IMR-90 (cell line): ENCODE results near the gene ROBO1. TPM values are rescaled to one million over a fixed set of nuclear protein-coding genes. Genes with fewer than 3 reads are reported as not detected.

ENCODE experiments used
- ATAC-seq: fragments of 200-7000 bp; cut with Tn5 transposase; 2 replicates; pipeline ENCODE4 v1.9.1; 2020; ENCODE audit warnings: low read depth, mild to moderate bottlenecking, moderate library complexity
- BruUV-seq: library from RNA; stranded (reverse); fragments of 400-500 nt; replicated peaks from 2 replicates; lab custom pipeline; 2021; lab: Mats Ljungman, UMichigan
- CTCF ChIA-PET: fragments of 300-600 bp; formaldehyde crosslinking; extraction: SDS; loops from one replicate; lab custom pipeline; 2021; ENCODE audit warnings: antibody characterized with exemption; lab: Yijun Ruan, JAX
- POLR2A ChIA-PET: fragments of 300-600 bp; sonication (Branson Sonifier 250); formaldehyde crosslinking; loops from one replicate; lab custom pipeline; 2022; ENCODE audit warnings: antibody characterized with exemption; ENCODE audit not compliant: unreplicated experiment; lab: Charles Lee
- DNase-seq: peaks from one replicate; pipeline ENCODE4 v3.0.0; 2013
- H2AFZ ChIP-seq: replicated peaks from 2 replicates; pipeline ENCODE3; 2013; ENCODE audit warnings: low read length, mild to moderate bottlenecking; ENCODE audit not compliant: poor library complexity
- H2AK5ac ChIP-seq: 2 replicates; pipeline ENCODE4 v1.6.1; 2013; ENCODE audit warnings: low read depth, low read length, inconsistent platforms
- H2AK9ac ChIP-seq: replicated peaks from 2 replicates; pipeline ENCODE3; 2013; ENCODE audit warnings: mild to moderate bottlenecking, low read depth, low read length, moderate library complexity; ENCODE audit not compliant: poor library complexity
- H2BK120ac ChIP-seq: 2 replicates; pipeline ENCODE4 v1.6.1; 2013; ENCODE audit warnings: low read depth, low read length, inconsistent platforms
- H2BK15ac ChIP-seq: 3 replicates; pipeline ENCODE4 v1.6.1; 2013; ENCODE audit warnings: low read depth, low read length, inconsistent platforms
- H2BK20ac ChIP-seq: 2 replicates; pipeline ENCODE4 v1.6.1; 2013; ENCODE audit warnings: low read depth, mild to moderate bottlenecking, inconsistent platforms, low read length, moderate library complexity
- H2BK5ac ChIP-seq: 2 replicates; pipeline ENCODE4 v1.6.1; 2013; ENCODE audit warnings: mild to moderate bottlenecking, low read depth, low read length, inconsistent platforms; ENCODE audit not compliant: poor library complexity, severe bottlenecking
- H3K14ac ChIP-seq: replicated peaks from 2 replicates; pipeline ENCODE4 v1.6.1; 2013; ENCODE audit warnings: low read depth, low read length, inconsistent platforms
- H3K18ac ChIP-seq: 2 replicates; pipeline ENCODE4 v1.6.1; 2013; ENCODE audit warnings: low read depth, low read length, control low read depth
- H3K23ac ChIP-seq: 2 replicates; pipeline ENCODE4 v1.6.1; 2013; ENCODE audit warnings: low read depth, low read length, inconsistent platforms
- H3K27ac ChIP-seq: 2 replicates; pipeline ENCODE4 v1.5.1; 2013; ENCODE audit warnings: mild to moderate bottlenecking, control low read depth, low read length; ENCODE audit not compliant: insufficient read depth
- H3K27me3 ChIP-seq: 2 replicates; pipeline ENCODE4 v1.6.1; 2013; ENCODE audit warnings: low read length; ENCODE audit not compliant: control insufficient read depth, insufficient read depth
- H3K36me3 ChIP-seq: 2 replicates; pipeline ENCODE4 v1.6.1; 2013; ENCODE audit warnings: low read length, mixed read lengths; ENCODE audit not compliant: control insufficient read depth, insufficient read depth
- H3K4ac ChIP-seq: 2 replicates; pipeline ENCODE4 v1.6.1; 2013; ENCODE audit warnings: low read depth, low read length, inconsistent platforms
- H3K4me1 ChIP-seq: 2 replicates; pipeline ENCODE4 v1.6.1; 2013; ENCODE audit warnings: low read length, mixed read lengths; ENCODE audit not compliant: control insufficient read depth, insufficient read depth
- H3K4me2 ChIP-seq: 2 replicates; pipeline ENCODE4 v1.6.1; 2013; ENCODE audit warnings: low read depth, mild to moderate bottlenecking, control low read depth, low read length, moderate library complexity
- H3K4me3 ChIP-seq: 2 replicates; pipeline ENCODE4 v1.5.1; 2013; ENCODE audit warnings: low read depth, mild to moderate bottlenecking, control low read depth, low read length, moderate library complexity; ENCODE audit not compliant: insufficient read depth
- H3K56ac ChIP-seq: 2 replicates; pipeline ENCODE4 v1.6.1; 2013; ENCODE audit warnings: low read length, inconsistent platforms; ENCODE audit not compliant: insufficient read depth; ENCODE audit errors: extremely low read depth
- H3K79me1 ChIP-seq, 2 experiments: 2 replicates each; pipeline ENCODE4 v1.6.1; 2013; ENCODE audit warnings: low read length in 2 of 2, inconsistent platforms in 1 of 2, low read depth in 1 of 2
- H3K9ac ChIP-seq: 2 replicates; pipeline ENCODE4 v1.6.1; 2013; ENCODE audit warnings: low read depth, low read length, control low read depth
- H3K9me1 ChIP-seq: 2 replicates; pipeline ENCODE4 v1.6.1; 2013; ENCODE audit warnings: low read length, inconsistent platforms; ENCODE audit not compliant: insufficient read depth
- H3K9me3 ChIP-seq: 2 replicates; pipeline ENCODE4 v1.6.1; 2013; ENCODE audit warnings: low read length; ENCODE audit not compliant: control insufficient read depth, insufficient read depth
- H4K20me1 ChIP-seq: 2 replicates; pipeline ENCODE4 v1.6.1; 2013; ENCODE audit warnings: low read length, inconsistent platforms; ENCODE audit not compliant: insufficient read depth
- H4K5ac ChIP-seq: 2 replicates; pipeline ENCODE4 v1.6.1; 2013; ENCODE audit warnings: mild to moderate bottlenecking, low read depth, low read length, control low read depth
- H4K8ac ChIP-seq, 2 experiments: 2 replicates each; pipeline ENCODE4 v1.6.1; 2013; ENCODE audit warnings: low read depth in 2 of 2, low read length in 2 of 2, control low read depth in 1 of 2, inconsistent platforms in 1 of 2
- H4K91ac ChIP-seq: 2 replicates; pipeline ENCODE4 v1.6.1; 2013; ENCODE audit warnings: low read depth, low read length, inconsistent platforms; ENCODE audit not compliant: insufficient read depth
- BHLHE40 ChIP-seq: fragments of 150-350 bp; IDR thresholded peaks from 2 replicates; pipeline ENCODE4 v1.6.1; 2016; ENCODE audit warnings: mild to moderate bottlenecking, low read depth, low read length
- CEBPB ChIP-seq: IDR thresholded peaks from 2 replicates; pipeline ENCODE4 v1.6.1; 2012; ENCODE audit warnings: low read depth, low read length, improper control_type of control experiment
- CHD1 ChIP-seq: IDR thresholded peaks from 2 replicates; pipeline ENCODE4 v1.6.1; 2012; ENCODE audit warnings: low read depth, low read length, improper control_type of control experiment
- CTCF ChIP-seq: conservative IDR thresholded peaks from 2 replicates; pipeline ENCODE4 v1.5.1; 2012; ENCODE audit warnings: mild to moderate bottlenecking, low read depth, low read length, improper control_type of control experiment
- FOS ChIP-seq: fragments of 150-350 bp; IDR thresholded peaks from 2 replicates; pipeline ENCODE4 v1.6.1; 2016; ENCODE audit warnings: low read depth, low read length
- MAFK ChIP-seq: IDR thresholded peaks from 2 replicates; pipeline ENCODE4 v1.6.1; 2012; ENCODE audit warnings: low read depth, low read length, improper control_type of control experiment
- MAZ ChIP-seq: IDR thresholded peaks from 2 replicates; pipeline ENCODE4 v1.6.1; 2012; ENCODE audit warnings: low read depth, mild to moderate bottlenecking, low read length, improper control_type of control experiment, moderate library complexity, borderline replicate concordance
- MXI1 ChIP-seq: IDR thresholded peaks from 2 replicates; pipeline ENCODE4 v1.6.1; 2012; ENCODE audit warnings: low read depth, mild to moderate bottlenecking, low read length, moderate library complexity, borderline replicate concordance
- NFE2L2 ChIP-seq: fragments of 150-350 bp; IDR thresholded peaks from 2 replicates; pipeline ENCODE4 v1.6.1; 2016; ENCODE audit warnings: low read depth, mild to moderate bottlenecking, low read length
- POLR2A ChIP-seq: IDR thresholded peaks from 2 replicates; pipeline ENCODE4 v1.6.1; 2012; ENCODE audit warnings: mild to moderate bottlenecking, low read depth, low read length
- RAD21 ChIP-seq: IDR thresholded peaks from 2 replicates; pipeline ENCODE4 v1.6.1; 2012; ENCODE audit warnings: low read length, improper control_type of control experiment
- RCOR1 ChIP-seq: IDR thresholded peaks from 2 replicates; pipeline ENCODE4 v1.6.1; 2012; ENCODE audit warnings: mild to moderate bottlenecking, low read length, improper control_type of control experiment; ENCODE audit not compliant: insufficient replicate concordance
- RFX5 ChIP-seq: IDR thresholded peaks from 2 replicates; pipeline ENCODE4 v1.8.0; 2012; ENCODE audit warnings: low read depth, mild to moderate bottlenecking, low read length, moderate library complexity
- SMC3 ChIP-seq: fragments of 150-350 bp; IDR thresholded peaks from 2 replicates; pipeline ENCODE4 v1.6.1; 2016; ENCODE audit warnings: low read depth, mild to moderate bottlenecking, antibody characterized with exemption, low read length, moderate library complexity
- WGBS, 2 experiments: methylation state at CpG; one replicate each; pipeline versions ENCODE4 v1.1.5 to v1.1.7; 2013; ENCODE audit warnings: missing lambda C conversion rate in 2 of 2; ENCODE audit not compliant: insufficient read length in 1 of 2; ENCODE audit errors: extremely low coverage in 2 of 2; 5-methylcytosine and 5-hydroxymethylcytosine counted together
- dilution Hi-C: fragments of 300-500 bp; cut with HindIII; formaldehyde crosslinking; loops from one replicate; pipeline ENCODE4 v1.14.3; 2018; ENCODE audit warnings: low sequenced_read_pairs; ENCODE audit not compliant: unreplicated experiment
- in situ Hi-C: fragments of 300-500 bp; cut with MboI; formaldehyde crosslinking; loops from 3 replicates; pipeline ENCODE4 v1.14.3; 2019; ENCODE audit warnings: low sequenced_read_pairs, inconsistent platforms, mixed read lengths
- intact Hi-C: fragments of 100-400 bp; cut with micrococcal nuclease; formaldehyde crosslinking; loops from 2 replicates; pipeline ENCODE4 v1.10.0; 2022
- polyA plus RNA-seq, 3 experiments: library from polyadenylated mRNA; depleted of rRNA; stranded (reverse); fragments of >200 nt; gene quantifications; 2 replicates each; pipeline ENCODE4 v1.2.3, GENCODE V29; 2012; ENCODE audit warnings: low replicate concordance in 1 of 3
- total RNA-seq: library from RNA; depleted of rRNA; stranded (reverse); fragments of >200 nt; gene quantifications from 2 replicates; pipeline ENCODE4 v1.2.3, GENCODE V29; 2012
- TF ChIP-seq, protein P1 (sequence below): fragments of 150-350 bp; IDR thresholded peaks from 2 replicates; pipeline ENCODE4 v1.6.1; 2017; ENCODE audit warnings: mild to moderate bottlenecking, antibody characterized with exemption, low read length, low read depth
- TF ChIP-seq, protein P2 (sequence below): fragments of 150-350 bp; IDR thresholded peaks from 2 replicates; pipeline ENCODE4 v1.6.1; 2016; ENCODE audit warnings: low read depth, mild to moderate bottlenecking, low read length, moderate library complexity, borderline replicate concordance

The ROBO1 gene
- total and polyA plus RNA-seq, 2 of the 4 experiments (the other 2 are of a cell fraction), result 24.1 to 53.9 TPM

- H3K14ac ChIP-seq, result no peak overlapping the region
- no peak overlapping the region for H3K9ac ChIP-seq
- H3K4me3 ChIP-seq, result no peak overlapping the region
- H3K4me2 ChIP-seq, result no peak overlapping the region
- BruUV-seq, result no TSS peak
- peak overlapping the region; percentile 56; the same call in 1 of the 2 replicates for H3K23ac ChIP-seq
- no peak overlapping the region for H2AFZ ChIP-seq
- H2BK120ac ChIP-seq, result no peak overlapping the region
- WGBS, 2 experiments, result 80% methylated on average over 1 of the region's 2 CpGs; no CpG with 5 or more reads in 1 of the 2 experiments
- no peak overlapping the region for H4K5ac ChIP-seq
- no peak overlapping the region for H3K18ac ChIP-seq
- dilution Hi-C loops (no loop called here), in situ Hi-C loops (no loop called here), intact Hi-C loops (no loop called here)
- peaks cover 6 to 11% of the 10 kb centered on the region in 2 experiments; a peak in 2 of 4 replicates for H3K79me1 ChIP-seq
- peak; percentile 77 for DNase-seq
- no peak overlapping the region for H4K8ac ChIP-seq
- H3K4ac ChIP-seq, result no peak overlapping the region
- H2BK15ac ChIP-seq, result no peak overlapping the region
- peak; percentile 32; the same call in 1 of the 2 replicates for ATAC-seq
- no peaks in the 10 kb centered on the region for H3K27me3 ChIP-seq
- H3K56ac ChIP-seq, result no peak overlapping the region
- no peak overlapping the region for H2AK9ac ChIP-seq
- no peaks in the 10 kb centered on the region for H3K9me1 ChIP-seq
- TF ChIP-seq POLR2A (no peak), SMC3 (no peak), CHD1 (no peak), MXI1 (no peak), CTCF (no peak), RCOR1 (no peak), RFX5 (no peak), MAZ (no peak), BHLHE40 (no peak), CEBPB (no peak), NFE2L2 (no peak), FOS (no peak), RAD21 (no peak), MAFK (no peak)
- TF ChIP-seq, protein P1, sequence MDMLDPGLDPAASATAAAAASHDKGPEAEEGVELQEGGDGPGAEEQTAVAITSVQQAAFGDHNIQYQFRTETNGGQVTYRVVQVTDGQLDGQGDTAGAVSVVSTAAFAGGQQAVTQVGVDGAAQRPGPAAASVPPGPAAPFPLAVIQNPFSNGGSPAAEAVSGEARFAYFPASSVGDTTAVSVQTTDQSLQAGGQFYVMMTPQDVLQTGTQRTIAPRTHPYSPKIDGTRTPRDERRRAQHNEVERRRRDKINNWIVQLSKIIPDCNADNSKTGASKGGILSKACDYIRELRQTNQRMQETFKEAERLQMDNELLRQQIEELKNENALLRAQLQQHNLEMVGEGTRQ, result no peak
- TF ChIP-seq, protein P2, sequence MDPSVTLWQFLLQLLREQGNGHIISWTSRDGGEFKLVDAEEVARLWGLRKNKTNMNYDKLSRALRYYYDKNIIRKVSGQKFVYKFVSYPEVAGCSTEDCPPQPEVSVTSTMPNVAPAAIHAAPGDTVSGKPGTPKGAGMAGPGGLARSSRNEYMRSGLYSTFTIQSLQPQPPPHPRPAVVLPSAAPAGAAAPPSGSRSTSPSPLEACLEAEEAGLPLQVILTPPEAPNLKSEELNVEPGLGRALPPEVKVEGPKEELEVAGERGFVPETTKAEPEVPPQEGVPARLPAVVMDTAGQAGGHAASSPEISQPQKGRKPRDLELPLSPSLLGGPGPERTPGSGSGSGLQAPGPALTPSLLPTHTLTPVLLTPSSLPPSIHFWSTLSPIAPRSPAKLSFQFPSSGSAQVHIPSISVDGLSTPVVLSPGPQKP, result no peak
- no peak overlapping the region for H4K91ac ChIP-seq
- no peak overlapping the region for H2BK5ac ChIP-seq
- no peaks in the 10 kb centered on the region for H3K4me1 ChIP-seq
- POLR2A ChIA-PET, result no interaction called here
- CTCF ChIA-PET, result no interaction called here
- no peaks in the 10 kb centered on the region for H3K9me3 ChIP-seq
- no peak overlapping the region for H2BK20ac ChIP-seq
- H2AK5ac ChIP-seq, result no peak overlapping the region
- no peaks in the 10 kb centered on the region for H3K36me3 ChIP-seq
- H4K20me1 ChIP-seq, result no peaks in the 10 kb centered on the region
- H3K27ac ChIP-seq, result no peak overlapping the region
Measured at GRCh38 chr3:78969483-78969882, 798.3 kb downstream of the ROBO1 start.
